H1 (cell line): Measurements from ENCODE around the gene STXBP6. TPM values are rescaled to one million over a fixed set of nuclear protein-coding genes. Genes with fewer than 3 reads are reported as not detected.

Experiments
- CTCF ChIA-PET: fragments of 300-600 bp; sonication (Branson Sonifier 250); formaldehyde crosslinking; loops from one replicate; lab custom pipeline; 2021; ENCODE audit not compliant: partially characterized antibody; lab: Charles Lee
- POLR2A ChIA-PET: fragments of 300-600 bp; sonication (Branson Sonifier 250); formaldehyde crosslinking; loops from one replicate; lab custom pipeline; 2021; ENCODE audit warnings: inconsistent platforms; ENCODE audit not compliant: partially characterized antibody; lab: Charles Lee
- DNase-seq, 2 experiments: peaks; one replicate each; pipeline versions ENCODE4 v3.0.0 to v3.0.0-alpha.2; 2010 to 2022; ENCODE audit warnings: low spot score in 2 of 2, low read depth in 1 of 2, mixed read lengths in 1 of 2
- FAIRE-seq: peaks from 2 replicates; lab custom pipeline; 2011; peaks lifted over from hg19 to GRCh38; lab: Jason Lieb, UNC
- H2AFZ ChIP-seq: 2 replicates; pipeline ENCODE4 v1.8.1; 2012; ENCODE audit warnings: low read length, inconsistent platforms
- H2AK5ac ChIP-seq: 2 replicates; pipeline ENCODE4 v1.6.1; 2013; ENCODE audit warnings: low read depth, low read length
- H2BK120ac ChIP-seq: replicated peaks from 2 replicates; pipeline ENCODE3; 2013; ENCODE audit warnings: low read depth, low read length, inconsistent platforms
- H2BK12ac ChIP-seq: 2 replicates; pipeline ENCODE4 v1.6.1; 2013; ENCODE audit warnings: low read depth, low read length
- H2BK15ac ChIP-seq: 2 replicates; pipeline ENCODE4 v1.6.1; 2013; ENCODE audit warnings: low read length
- H2BK20ac ChIP-seq: 2 replicates; pipeline ENCODE4 v1.6.1; 2013; ENCODE audit warnings: low read length
- H2BK5ac ChIP-seq: 2 replicates; pipeline ENCODE4 v1.6.1; 2013; ENCODE audit warnings: low read depth, low read length
- H3K14ac ChIP-seq: 2 replicates; pipeline ENCODE4 v1.6.1; 2013; ENCODE audit warnings: inconsistent platforms; ENCODE audit not compliant: insufficient read length
- H3K18ac ChIP-seq: 2 replicates; pipeline ENCODE4 v1.6.1; 2013; ENCODE audit warnings: low read length; ENCODE audit errors: extremely low read depth
- H3K23ac ChIP-seq: 2 replicates; pipeline ENCODE4 v1.6.1; 2013; ENCODE audit warnings: inconsistent platforms; ENCODE audit not compliant: insufficient read length
- H3K23me2 ChIP-seq: 2 replicates; pipeline ENCODE4 v1.6.1; 2013; ENCODE audit warnings: low read depth, low read length
- H3K27ac ChIP-seq: 2 replicates; pipeline ENCODE4 v1.6.1; 2011; ENCODE audit warnings: low read depth, low read length, inconsistent platforms
- H3K27me3 ChIP-seq, 4 experiments: replicated peaks in 1 of 4; 1 replicate in 1 of 4; 2 replicates in 3 of 4; pipeline versions ENCODE4 v1.6.1 to v1.8.1; 2011 to 2013; ENCODE audit warnings: low read length in 3 of 4, mild to moderate bottlenecking in 3 of 4, inconsistent platforms in 2 of 4, mixed read lengths in 2 of 4, moderate library complexity in 1 of 4; ENCODE audit not compliant: control insufficient read depth in 3 of 4, insufficient read depth in 3 of 4; ENCODE audit errors: extremely low read depth in 1 of 4
- H3K36me3 ChIP-seq, 4 experiments: 2 replicates each; pipeline versions ENCODE4 v1.6.1 to v1.8.1; 2011 to 2013; ENCODE audit warnings: mild to moderate bottlenecking in 4 of 4, low read length in 3 of 4, moderate library complexity in 2 of 4, control low read depth in 1 of 4, inconsistent platforms in 1 of 4; ENCODE audit not compliant: insufficient read depth in 4 of 4, control insufficient read depth in 2 of 4
- H3K4ac ChIP-seq: replicated peaks from 2 replicates; pipeline ENCODE3; 2013; ENCODE audit warnings: low read length, low read depth, mixed read lengths, inconsistent platforms; ENCODE audit not compliant: insufficient read length
- H3K4me1 ChIP-seq, 4 experiments: replicated peaks in 1 of 4; 1 replicate in 1 of 4; 2 replicates in 3 of 4; pipeline versions ENCODE4 v1.6.1 to v1.8.1; 2011 to 2013; ENCODE audit warnings: low read length in 3 of 4, inconsistent platforms in 2 of 4, mixed read lengths in 1 of 4; ENCODE audit not compliant: insufficient read depth in 4 of 4, control insufficient read depth in 3 of 4
- H3K4me2 ChIP-seq, 2 experiments: 2 replicates each; pipeline versions ENCODE4 v1.6.1 to v1.8.1; 2011 to 2013; ENCODE audit warnings: low read depth in 2 of 2, low read length in 2 of 2, control low read depth in 1 of 2, inconsistent platforms in 1 of 2, mild to moderate bottlenecking in 1 of 2; ENCODE audit not compliant: insufficient read depth in 1 of 2
- H3K4me3 ChIP-seq, 4 experiments: fragments of 200-600, 300-600 bp in 1 of 4; sonication (generic), shearing (Covaris generic), sonication (Bioruptor Twin) in 1 of 4; 2 replicates each; pipeline versions ENCODE4 v1.5.1 to v1.8.1; 2011 to 2016; ENCODE audit warnings: low read length in 4 of 4, low read depth in 3 of 4, control low read depth in 2 of 4, inconsistent platforms in 2 of 4, mild to moderate bottlenecking in 2 of 4, mixed read lengths in 1 of 4, moderate library complexity in 1 of 4; ENCODE audit not compliant: insufficient read depth in 2 of 4; ENCODE audit errors: extremely low read depth in 1 of 4
- H3K56ac ChIP-seq: replicated peaks from 2 replicates; pipeline ENCODE3; 2013; ENCODE audit warnings: low read depth, mild to moderate bottlenecking, mixed read lengths, low read length, inconsistent platforms; ENCODE audit not compliant: insufficient read length
- H3K79me1 ChIP-seq: 2 replicates; pipeline ENCODE4 v1.6.1; 2013; ENCODE audit warnings: low read depth, low read length, control low read depth
- H3K79me2 ChIP-seq, 2 experiments: 2 replicates each; pipeline versions ENCODE4 v1.6.1 to v1.8.1; 2012 to 2013; ENCODE audit warnings: low read length in 2 of 2, mild to moderate bottlenecking in 2 of 2, inconsistent platforms in 1 of 2; ENCODE audit not compliant: insufficient read depth in 2 of 2, control insufficient read depth in 1 of 2
- H3K9ac ChIP-seq, 4 experiments: replicated peaks in 1 of 4; 1 replicate in 1 of 4; 2 replicates in 3 of 4; pipeline versions ENCODE4 v1.6.1 to v1.8.1; 2011 to 2013; ENCODE audit warnings: low read depth in 3 of 4, low read length in 3 of 4, control low read depth in 2 of 4, mild to moderate bottlenecking in 2 of 4, moderate library complexity in 2 of 4, inconsistent platforms in 1 of 4; ENCODE audit errors: extremely low read depth in 1 of 4
- H3K9me3 ChIP-seq, 2 experiments: 2 replicates each; pipeline versions ENCODE4 v1.6.1 to v1.8.1; 2012 to 2013; ENCODE audit warnings: mild to moderate bottlenecking in 2 of 2, moderate library complexity in 2 of 2, control low read depth in 1 of 2, inconsistent platforms in 1 of 2, low read depth in 1 of 2, low read length in 1 of 2, mixed read lengths in 1 of 2; ENCODE audit not compliant: insufficient read depth in 2 of 2
- H4K20me1 ChIP-seq, 2 experiments: replicated peaks in 1 of 2; 2 replicates each; pipeline versions ENCODE3 to v1.8.1; 2011 to 2013; ENCODE audit warnings: inconsistent platforms in 2 of 2, low read length in 2 of 2, mild to moderate bottlenecking in 1 of 2; ENCODE audit not compliant: insufficient read depth in 2 of 2, control insufficient read depth in 1 of 2
- H4K5ac ChIP-seq: 2 replicates; pipeline ENCODE4 v1.6.1; 2013; ENCODE audit warnings: low read length, low read depth, mixed read lengths, inconsistent platforms; ENCODE audit not compliant: insufficient read length
- H4K8ac ChIP-seq: 2 replicates; pipeline ENCODE4 v1.8.0; 2013; ENCODE audit warnings: mild to moderate bottlenecking, moderate library complexity, low read length, inconsistent platforms; ENCODE audit not compliant: insufficient read depth; ENCODE audit errors: extremely low read depth
- H4K91ac ChIP-seq: replicated peaks from 2 replicates; pipeline ENCODE3; 2013; ENCODE audit warnings: low read length, mixed read lengths, inconsistent platforms; ENCODE audit not compliant: insufficient read length
- CEBPB ChIP-seq: IDR thresholded peaks from 2 replicates; pipeline ENCODE4 v1.6.1; 2012; ENCODE audit warnings: low read depth, low read length
- HDAC6 ChIP-seq: IDR thresholded peaks from one replicate; pipeline ENCODE4 v1.7.1; 2012; ENCODE audit warnings: low read depth, mild to moderate bottlenecking, inconsistent platforms, low read length, moderate library complexity
- TBP ChIP-seq: IDR thresholded peaks from 2 replicates; pipeline ENCODE4 v1.6.1; 2011; ENCODE audit warnings: low read depth, low read length, improper control_type of control experiment
- WGBS, 2 experiments: shearing (Covaris generic) in 1 of 2; methylation state at CpG; one replicate each; pipeline versions ENCODE4 v1.1.6 to v1.1.7; 2013 to 2015; ENCODE audit warnings: low lambda C conversion rate in 2 of 2, mixed read lengths in 2 of 2, inconsistent platforms in 1 of 2, low coverage in 1 of 2, missing lambda C conversion rate in 1 of 2; ENCODE audit not compliant: insufficient replicate concordance in 2 of 2, insufficient coverage in 1 of 2, insufficient read length in 1 of 2; ENCODE audit errors: extremely low coverage in 1 of 2, missing lambda C conversion rate in 1 of 2; 5-methylcytosine and 5-hydroxymethylcytosine counted together
- polyA plus RNA-seq, 7 experiments: library from polyadenylated mRNA; depleted of rRNA in 3 of 7; stranded (reverse) in 5 of 7; unstranded in 2 of 7; fragments of >200 nt in 5 of 7; fragments of 200-250 nt in 2 of 7; gene quantifications; 1 replicate in 5 of 7; 2 replicates in 1 of 7; 4 replicates in 1 of 7; pipeline versions ENCODE4 v1.2.1 to v1.2.3, GENCODE V29; 2011 to 2013; ENCODE audit warnings: missing spikeins in 2 of 7, mixed read lengths in 2 of 7
- total RNA-seq: library from RNA; stranded (reverse); fragmentation: NEBNext Ultra II Directional; extraction: Animal tissue kit (Norgen Biotek cat#: 25700); gene quantifications from 2 replicates; pipeline ENCODE4 v1.2.1, GENCODE V29; 2021
- TF ChIP-seq, protein P1 (sequence below): IDR thresholded peaks from 2 replicates; pipeline ENCODE4 v1.6.1; 2011; ENCODE audit warnings: low read length, improper control_type of control experiment
- TF ChIP-seq, protein P2 (sequence below): IDR thresholded peaks from 2 replicates; pipeline ENCODE4 v1.6.1; 2012; ENCODE audit warnings: inconsistent platforms

The STXBP6 gene
- total and polyA plus RNA-seq, 2 of the 8 experiments (the other 6 are each of a cell fraction or from before 2014, with no cell fraction given), result 9.4 to 18.1 TPM

DNA sequence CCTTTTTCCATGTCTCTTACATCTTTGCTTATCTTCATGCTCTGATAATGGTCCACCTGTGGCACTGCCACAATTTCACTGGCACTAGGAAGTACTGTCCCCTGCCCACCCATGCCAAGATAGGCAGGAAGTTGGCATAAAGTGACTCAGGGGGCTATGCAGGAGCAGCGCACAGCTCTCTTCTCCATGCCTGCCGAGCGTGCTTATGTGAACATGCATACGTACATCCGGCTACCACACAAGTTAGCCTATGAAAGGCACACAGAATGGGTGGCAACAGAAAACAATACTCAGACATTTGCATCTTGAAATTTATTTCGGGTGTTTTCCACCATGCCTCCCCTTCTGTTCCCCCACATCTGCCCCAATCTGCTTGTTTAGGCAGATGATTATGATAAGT, 241.5 kb downstream of the STXBP6 start:
- no peak overlapping the region for H2AK5ac ChIP-seq
- CTCF ChIA-PET, result interaction anchor here (1.0 to 7.4 kb wide), 10 partner anchors 10 to 599 kb away, joined by 3 to 80 read pairs (median 6); no protein-coding TSS in a partner anchor

More for the DNA sequence above, 241.5 kb downstream of the STXBP6 start:
- no peak overlapping the region for H3K4ac ChIP-seq
- no peak overlapping the region for H2BK12ac ChIP-seq
- no peak overlapping the region for H4K5ac ChIP-seq
- H3K79me1 ChIP-seq, result no peaks in the 10 kb centered on the region
- no peak overlapping the region for H4K8ac ChIP-seq
- POLR2A ChIA-PET, result interaction anchor here (1.2 kb wide), 1 partner anchor 13 kb away, joined by 3 read pairs; no protein-coding TSS in a partner anchor
- no peak overlapping the region for H2BK15ac ChIP-seq
- no peaks in the 10 kb centered on the region for H3K9me3 ChIP-seq
- no peak overlapping the region for H2BK5ac ChIP-seq
- no peak overlapping the region for H3K23ac ChIP-seq
- no peaks in the 10 kb centered on the region; a peak in 1 of 7 replicates for H3K27me3 ChIP-seq
- H2BK120ac ChIP-seq, result no peak overlapping the region
- no peaks in the 10 kb centered on the region for H3K79me2 ChIP-seq
- DNase-seq, result no peak
- TF ChIP-seq CEBPB (no peak), TBP (no peak), HDAC6 (no peak)
- TF ChIP-seq, protein P1, sequence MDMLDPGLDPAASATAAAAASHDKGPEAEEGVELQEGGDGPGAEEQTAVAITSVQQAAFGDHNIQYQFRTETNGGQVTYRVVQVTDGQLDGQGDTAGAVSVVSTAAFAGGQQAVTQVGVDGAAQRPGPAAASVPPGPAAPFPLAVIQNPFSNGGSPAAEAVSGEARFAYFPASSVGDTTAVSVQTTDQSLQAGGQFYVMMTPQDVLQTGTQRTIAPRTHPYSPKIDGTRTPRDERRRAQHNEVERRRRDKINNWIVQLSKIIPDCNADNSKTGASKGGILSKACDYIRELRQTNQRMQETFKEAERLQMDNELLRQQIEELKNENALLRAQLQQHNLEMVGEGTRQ, result no peak
- TF ChIP-seq, protein P2, sequence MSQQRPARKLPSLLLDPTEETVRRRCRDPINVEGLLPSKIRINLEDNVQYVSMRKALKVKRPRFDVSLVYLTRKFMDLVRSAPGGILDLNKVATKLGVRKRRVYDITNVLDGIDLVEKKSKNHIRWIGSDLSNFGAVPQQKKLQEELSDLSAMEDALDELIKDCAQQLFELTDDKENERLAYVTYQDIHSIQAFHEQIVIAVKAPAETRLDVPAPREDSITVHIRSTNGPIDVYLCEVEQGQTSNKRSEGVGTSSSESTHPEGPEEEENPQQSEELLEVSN, result no peak
- no peak for FAIRE-seq
- no peaks in the 10 kb centered on the region for H3K36me3 ChIP-seq
- no peak overlapping the region for H3K56ac ChIP-seq
- H3K4me1 ChIP-seq, result peaks cover 0 to 3% (median 0%) of the 10 kb centered on the region in 4 experiments; a peak in 1 of 7 replicates
- no peak overlapping the region for H3K14ac ChIP-seq
- H3K4me2 ChIP-seq, result no peak overlapping the region
- 82% methylated on average over 6 of the region's 6 CpGs; no CpG with 5 or more reads in 1 of the 2 experiments for WGBS, 2 experiments
- H4K20me1 ChIP-seq, result no peaks in the 10 kb centered on the region
- no peak overlapping the region for H4K91ac ChIP-seq
- H3K18ac ChIP-seq, result no peak overlapping the region
- H2AFZ ChIP-seq, result no peak overlapping the region
- H2BK20ac ChIP-seq, result no peak overlapping the region
- no peak overlapping the region for H3K27ac ChIP-seq
- H3K23me2 ChIP-seq, result no peaks in the 10 kb centered on the region; the same call in 1 of the 2 replicates
- no peak overlapping the region for H3K9ac ChIP-seq
- no peak overlapping the region for H3K4me3 ChIP-seq
